RWPE2 (cell line): ENCODE data around the gene SPOCK2.

Source experiments
- ATAC-seq: fragments of 200-7000 bp; cut with Tn5 transposase; 3 replicates; pipeline ENCODE4 v1.9.1; 2021; ENCODE audit warnings: low read depth
- DNase-seq: peaks from one replicate; pipeline ENCODE4 v3.0.0-alpha.2; 2020; ENCODE audit warnings: low spot score
- H3K27ac ChIP-seq: fragments of 450-650 bp; 2 replicates; pipeline ENCODE4 v1.5.1; 2017; ENCODE audit warnings: mild to moderate bottlenecking; ENCODE audit not compliant: poor library complexity, severe bottlenecking
- H3K27me3 ChIP-seq: fragments of 250-450 bp; sonication (Bioruptor Pico); 2 replicates; pipeline ENCODE4 v1.5.1; 2021; ENCODE audit warnings: mild to moderate bottlenecking, moderate library complexity; ENCODE audit not compliant: insufficient read depth, poor library complexity, severe bottlenecking
- H3K36me3 ChIP-seq: fragments of 250-450 bp; sonication (Bioruptor Pico); 2 replicates; pipeline ENCODE4 v1.5.1; 2020; ENCODE audit warnings: low read depth, mild to moderate bottlenecking, moderate library complexity
- H3K4me1 ChIP-seq: fragments of 250-450 bp; sonication (Bioruptor Pico); 2 replicates; pipeline ENCODE4 v1.5.1; 2021; ENCODE audit warnings: mild to moderate bottlenecking, moderate library complexity; ENCODE audit not compliant: insufficient read depth, poor library complexity, severe bottlenecking
- H3K4me3 ChIP-seq: fragments of 250-450 bp; sonication (Bioruptor Pico); 2 replicates; pipeline ENCODE4 v1.5.1; 2021; ENCODE audit warnings: mild to moderate bottlenecking, moderate library complexity; ENCODE audit not compliant: severe bottlenecking
- H3K9me3 ChIP-seq: fragments of 250-450 bp; sonication (Bioruptor Pico); 2 replicates; pipeline ENCODE4 v1.5.1; 2021; ENCODE audit warnings: mild to moderate bottlenecking, moderate library complexity; ENCODE audit not compliant: severe bottlenecking
- TF ChIP-seq, protein P1 (sequence below): fragments of 450-650 bp; IDR thresholded peaks from one replicate; pipeline ENCODE4 v1.5.1; 2017; ENCODE audit warnings: mild to moderate bottlenecking, moderate library complexity; ENCODE audit not compliant: poor library complexity, severe bottlenecking

The SPOCK2 gene

DNA sequence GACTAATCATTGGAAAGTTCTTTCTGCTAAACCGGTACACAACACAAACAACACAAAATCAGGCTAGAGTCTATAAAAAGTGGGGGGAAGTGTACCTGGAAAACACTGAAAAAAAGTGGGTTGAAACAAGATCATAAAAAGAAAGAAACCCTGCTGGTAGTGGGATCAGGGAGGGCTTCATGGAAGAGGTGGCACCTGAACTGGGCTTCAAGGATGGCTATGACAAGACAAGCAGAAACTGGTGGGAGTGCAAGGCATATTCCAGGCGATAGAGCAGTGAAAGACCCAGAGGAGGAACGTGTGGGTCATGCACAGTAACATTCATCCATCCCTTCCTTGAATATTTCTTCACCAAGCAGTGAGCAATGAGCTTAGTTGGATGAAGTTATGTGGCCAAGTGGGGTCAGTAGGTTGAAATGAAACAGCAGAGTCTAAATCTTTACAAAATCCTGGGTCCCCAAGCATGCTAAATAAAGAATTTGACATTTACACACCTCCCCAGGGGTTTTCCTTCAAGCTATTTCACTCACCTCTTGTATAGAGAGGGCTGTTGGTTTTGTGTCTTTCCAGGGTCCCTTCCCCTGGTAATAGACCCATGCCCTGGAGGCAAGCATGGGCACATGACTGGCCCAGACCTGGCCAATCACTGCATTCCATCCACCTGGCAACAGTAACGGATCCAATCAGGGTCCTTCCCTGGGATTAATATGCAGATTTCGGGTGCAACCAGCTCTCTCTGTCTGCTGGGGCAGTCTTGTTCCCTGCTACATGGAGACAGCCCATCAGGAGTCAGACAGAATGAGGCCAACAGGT, 38.2 kb downstream of the SPOCK2 start:
- no peaks in the 10 kb centered on the region for H3K36me3 ChIP-seq
- H3K4me1 ChIP-seq: no peaks in the 10 kb centered on the region
- DNase-seq (no peak), ATAC-seq (no peak)
- H3K27me3 ChIP-seq: no peaks in the 10 kb centered on the region
- no peak overlapping the region for H3K4me3 ChIP-seq
- TF ChIP-seq, protein P1, sequence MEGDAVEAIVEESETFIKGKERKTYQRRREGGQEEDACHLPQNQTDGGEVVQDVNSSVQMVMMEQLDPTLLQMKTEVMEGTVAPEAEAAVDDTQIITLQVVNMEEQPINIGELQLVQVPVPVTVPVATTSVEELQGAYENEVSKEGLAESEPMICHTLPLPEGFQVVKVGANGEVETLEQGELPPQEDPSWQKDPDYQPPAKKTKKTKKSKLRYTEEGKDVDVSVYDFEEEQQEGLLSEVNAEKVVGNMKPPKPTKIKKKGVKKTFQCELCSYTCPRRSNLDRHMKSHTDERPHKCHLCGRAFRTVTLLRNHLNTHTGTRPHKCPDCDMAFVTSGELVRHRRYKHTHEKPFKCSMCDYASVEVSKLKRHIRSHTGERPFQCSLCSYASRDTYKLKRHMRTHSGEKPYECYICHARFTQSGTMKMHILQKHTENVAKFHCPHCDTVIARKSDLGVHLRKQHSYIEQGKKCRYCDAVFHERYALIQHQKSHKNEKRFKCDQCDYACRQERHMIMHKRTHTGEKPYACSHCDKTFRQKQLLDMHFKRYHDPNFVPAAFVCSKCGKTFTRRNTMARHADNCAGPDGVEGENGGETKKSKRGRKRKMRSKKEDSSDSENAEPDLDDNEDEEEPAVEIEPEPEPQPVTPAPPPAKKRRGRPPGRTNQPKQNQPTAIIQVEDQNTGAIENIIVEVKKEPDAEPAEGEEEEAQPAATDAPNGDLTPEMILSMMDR: no peak
- no peaks in the 10 kb centered on the region for H3K9me3 ChIP-seq
- H3K27ac ChIP-seq: no peak overlapping the region

DNA sequence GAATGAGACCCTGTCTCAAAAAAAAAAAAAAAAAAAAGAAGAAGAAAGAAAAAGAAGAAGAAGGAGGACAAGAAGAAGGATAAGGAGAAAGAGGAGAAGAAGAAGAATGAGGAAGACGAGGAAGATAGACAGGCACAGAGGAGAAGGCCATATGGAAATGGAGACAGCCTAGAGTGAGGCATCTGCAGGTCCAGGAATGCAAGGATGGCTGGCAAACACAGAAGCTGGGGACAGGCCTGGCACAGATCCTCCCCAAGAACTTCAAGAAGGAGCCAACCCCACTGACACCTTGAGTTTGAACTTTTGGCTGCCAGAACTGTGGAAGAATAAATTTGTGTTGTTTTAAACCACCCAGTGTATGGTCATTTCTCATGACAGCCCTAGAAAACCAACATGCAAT, 38.9 kb downstream of the SPOCK2 start:
- no peak for ATAC-seq
- DNase-seq: no peak
- Histone ChIP-seq H3K9me3 (no peaks in the 10 kb centered on the region), H3K36me3 (no peaks in the 10 kb centered on the region), H3K4me3 (no peak overlapping the region), H3K4me1 (peaks cover 5% of the 10 kb centered on the region), H3K27ac (no peak overlapping the region), H3K27me3 (no peaks in the 10 kb centered on the region)
- TF ChIP-seq, protein P1: no peak

DNA sequence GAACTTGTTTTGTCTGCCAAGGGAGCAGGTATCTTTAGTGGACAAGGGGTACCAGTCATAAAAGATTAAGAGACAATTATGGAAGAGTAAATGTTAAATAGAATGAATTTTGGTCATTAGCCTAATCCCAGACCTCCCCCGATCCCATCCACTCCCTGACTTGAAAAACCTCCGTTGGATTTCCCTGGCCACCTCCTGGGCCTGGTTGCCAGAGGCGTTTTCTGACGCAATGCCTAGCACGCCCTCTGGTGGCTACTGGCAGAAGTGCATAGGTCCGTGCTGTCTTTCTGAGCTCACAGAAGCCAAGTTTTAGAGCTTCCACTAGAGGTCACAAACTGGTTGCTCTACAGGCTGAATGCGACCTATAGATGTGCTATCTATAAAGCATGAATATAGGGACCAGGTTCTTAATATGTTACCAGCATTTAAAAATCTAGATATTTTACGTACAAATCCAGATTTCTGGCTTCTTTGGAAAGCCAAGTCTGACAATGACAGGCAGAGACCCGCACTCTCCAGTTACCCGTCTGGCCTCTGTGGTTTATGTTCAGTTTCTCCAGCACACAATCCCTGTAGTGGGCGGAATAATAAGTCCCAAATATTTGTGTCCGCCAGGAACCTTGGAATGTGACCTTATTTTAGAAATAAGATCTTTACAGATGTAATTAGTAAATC, 39.8 kb downstream of the SPOCK2 start:
- no peak overlapping the region for H3K27ac ChIP-seq
- TF ChIP-seq, protein P1: peak; percentile 99
- no peak for DNase-seq
- H3K4me1 ChIP-seq: peaks cover 5% of the 10 kb centered on the region
- ATAC-seq: peak; percentile 83
- no peaks in the 10 kb centered on the region for H3K36me3 ChIP-seq
- no peaks in the 10 kb centered on the region for H3K27me3 ChIP-seq
- no peaks in the 10 kb centered on the region for H3K9me3 ChIP-seq
- H3K4me3 ChIP-seq: no peak overlapping the region

DNA sequence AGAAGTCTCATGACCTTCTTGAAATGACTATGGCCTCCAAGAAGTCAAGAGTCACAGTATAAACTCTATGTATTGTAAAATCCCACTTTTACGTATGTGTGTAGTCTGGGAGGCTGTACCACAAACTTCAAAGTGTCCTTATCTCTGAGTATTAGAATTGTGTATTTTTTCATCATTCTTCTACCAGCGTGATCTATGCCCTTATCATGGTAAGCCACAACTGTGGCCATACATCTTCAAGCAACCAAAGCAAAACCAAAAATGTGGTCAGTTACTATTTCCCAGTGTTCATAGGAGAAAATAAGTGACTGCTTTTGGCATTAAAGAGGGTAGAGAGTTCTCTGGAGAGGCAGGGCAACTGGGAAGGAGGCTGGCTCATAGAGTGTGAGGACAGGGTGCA, 42.8 kb downstream of the SPOCK2 start:
- Histone ChIP-seq H3K27ac (no peak overlapping the region), H3K36me3 (no peaks in the 10 kb centered on the region), H3K4me3 (no peak overlapping the region), H3K9me3 (no peaks in the 10 kb centered on the region), H3K4me1 (peaks cover 5% of the 10 kb centered on the region), H3K27me3 (no peaks in the 10 kb centered on the region)
- ATAC-seq (no peak), DNase-seq (no peak)
- TF ChIP-seq, protein P1: no peak
